Epithelial cell of umbilical artery (primary cell): ENCODE results near the gene HNRNPCL4. TPM values are rescaled to one million over a fixed set of nuclear protein-coding genes. Genes with fewer than 3 reads are reported as not detected.

Experiments used
- total RNA-seq: library from RNA; depleted of rRNA; stranded (reverse); fragments of >200 nt; gene quantifications from 2 replicates; pipeline ENCODE4 v1.2.3, GENCODE V29; 2014

Gene HNRNPCL4
- total RNA-seq: not detected in 2 replicates

DNA sequence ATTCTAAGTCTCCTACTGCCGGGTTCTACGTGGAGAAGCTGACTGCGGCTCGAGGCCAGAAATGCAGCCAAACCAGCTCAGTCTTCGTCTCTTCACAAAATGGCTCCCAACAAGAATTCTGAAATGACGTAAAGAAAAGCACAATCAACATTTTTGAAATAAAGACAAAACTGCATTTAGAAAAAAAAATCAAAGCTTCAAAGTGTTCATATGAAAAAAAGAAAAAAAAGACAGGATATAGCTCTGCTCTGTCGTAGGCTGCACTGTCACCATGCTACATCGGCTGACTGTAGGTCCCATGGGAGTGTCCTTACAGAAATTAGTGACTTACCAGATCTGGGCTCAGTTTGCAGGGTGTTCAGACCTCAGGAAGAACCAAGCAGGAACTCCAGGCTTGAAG, at the start of gene HNRNPCL4:
TSS of gene HNRNPCL4 (minus strand) at position 101 of the 400 bp plus-strand sequence. CDS start 164 bp downstream, outside the sequence.

DNA sequence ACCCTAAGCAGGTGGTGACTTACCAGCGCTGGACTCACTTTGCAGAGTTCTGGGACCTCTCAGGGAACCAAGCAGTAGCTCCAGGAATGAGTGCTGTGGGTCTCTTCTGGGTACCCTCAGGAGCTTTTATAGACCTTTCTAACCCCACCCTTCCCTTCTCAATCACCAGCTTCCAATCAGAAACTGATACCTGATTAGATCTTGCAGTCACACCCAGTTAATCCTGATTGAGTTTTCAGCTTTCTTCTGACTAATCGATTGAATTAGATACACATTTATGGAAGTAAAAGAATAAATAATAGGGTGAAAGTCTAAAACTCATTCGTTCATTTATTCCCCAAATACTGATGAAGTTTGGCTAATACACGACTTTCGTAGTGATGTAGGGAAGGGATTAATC, 35.9 kb upstream of the HNRNPCL4 start, which contains the start of gene PRAMEF13:
TSS of gene PRAMEF13 (minus strand) at position 101 of the 400 bp plus-strand sequence. CDS start 1,820 bp downstream, outside the sequence.

DNA sequence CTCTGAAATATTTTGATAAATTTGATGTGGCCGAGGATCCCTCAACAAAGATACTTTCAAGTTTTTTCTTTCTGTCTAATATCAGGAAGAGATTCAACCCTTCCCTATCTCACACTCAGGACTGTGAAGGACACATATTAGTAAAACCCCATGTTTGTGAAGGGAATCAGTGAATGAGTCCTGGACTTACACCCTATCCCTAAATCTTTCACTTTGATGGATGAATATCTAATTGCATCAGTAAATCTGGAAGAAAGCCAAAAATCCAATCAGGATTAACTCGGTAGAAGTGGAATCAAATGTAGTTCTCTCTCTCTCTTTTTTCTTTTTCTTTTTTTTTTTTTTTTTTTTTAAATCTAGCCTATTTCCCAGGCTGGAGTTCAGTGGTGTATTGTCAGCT, 6.1 kb upstream of the HNRNPCL4 start, which contains the start of gene PRAMEF9:
TSS of gene PRAMEF9 (plus strand) at position 301 of the 400 bp plus-strand sequence. CDS start 3,433 bp downstream, outside the sequence.

DNA sequence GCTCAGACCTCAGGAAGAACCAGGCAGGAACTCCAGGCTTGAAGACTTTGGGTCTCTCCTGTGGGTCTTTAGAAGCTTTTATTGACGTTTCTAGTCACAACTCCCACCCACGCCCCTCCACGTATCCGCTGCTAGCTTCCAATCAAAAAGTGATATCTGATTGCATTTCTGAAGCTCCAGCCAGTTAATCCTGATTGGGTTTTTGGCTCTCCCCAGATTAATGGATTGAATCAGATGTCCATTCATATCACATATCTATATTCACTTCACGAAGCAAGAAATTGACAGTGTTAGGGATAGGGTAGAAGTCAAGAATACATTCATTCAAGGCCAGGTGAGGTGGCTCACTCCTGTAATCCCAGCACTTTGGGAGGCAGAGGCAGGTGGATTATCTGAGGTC, 9.5 kb downstream of the HNRNPCL4 start, which contains the start of gene PRAMEF26:
TSS of gene PRAMEF26 (minus strand) at position 101 of the 400 bp plus-strand sequence. CDS start 2,914 bp downstream, outside the sequence.

DNA sequence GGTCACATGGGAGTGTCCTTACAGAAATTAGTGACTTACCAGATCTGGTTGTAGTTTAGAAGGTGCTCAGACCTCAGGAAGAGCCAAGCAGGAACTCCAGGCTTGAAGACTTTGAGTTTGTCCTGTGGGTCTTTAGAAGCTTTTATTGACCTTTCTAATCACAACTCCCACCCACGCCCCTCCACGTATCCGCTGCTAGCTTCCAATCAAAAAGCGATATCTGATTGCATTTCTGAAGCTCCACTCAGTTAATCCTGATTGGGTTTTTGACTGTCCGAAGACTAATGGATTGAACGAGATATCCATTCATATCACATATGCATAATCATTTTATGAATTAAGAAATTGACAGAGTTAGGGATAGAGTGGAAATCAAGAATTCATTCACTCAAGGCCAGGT, 48.7 kb downstream of the HNRNPCL4 start, which contains the start of gene HNRNPCL2:
TSS of gene HNRNPCL2 (minus strand) at position 101 of the 400 bp plus-strand sequence. CDS start 454 bp downstream, outside the sequence.

Other genes starting within 250 kb of the HNRNPCL4 start
- not detected in 2 replicates for gene PRAMEF7, start 249.0 kb downstream of the HNRNPCL4 start, total RNA-seq
- not detected in 2 replicates for gene PRAMEF6, start 218.1 kb downstream of the HNRNPCL4 start, total RNA-seq
- not detected in 2 replicates for gene PRAMEF27, start 109.1 kb downstream of the HNRNPCL4 start, total RNA-seq
- not detected in 2 replicates for gene HNRNPCL3, start 104.9 kb downstream of the HNRNPCL4 start, total RNA-seq
- gene PRAMEF25, start 94.9 kb downstream of the HNRNPCL4 start, total RNA-seq: not detected in 2 replicates
- not detected in 2 replicates for gene HNRNPCL2, start 48.8 kb downstream of the HNRNPCL4 start, total RNA-seq
- gene PRAMEF26, start 9.6 kb downstream of the HNRNPCL4 start, total RNA-seq: not detected in 2 replicates
- gene PRAMEF9, start 6.2 kb upstream of the HNRNPCL4 start, total RNA-seq: not detected in 2 replicates
- not detected in 2 replicates for gene PRAMEF13, start 35.8 kb upstream of the HNRNPCL4 start, total RNA-seq
- not detected in 2 replicates for gene PRAMEF18, start 60.5 kb upstream of the HNRNPCL4 start, total RNA-seq
- gene PRAMEF5, start 88.6 kb upstream of the HNRNPCL4 start, total RNA-seq: not detected in 2 replicates
- gene PRAMEF8, start 119.5 kb upstream of the HNRNPCL4 start, total RNA-seq: not detected in 2 replicates
- gene PRAMEF33, start 137.9 kb upstream of the HNRNPCL4 start, total RNA-seq: not detected in 2 replicates
- not detected in 2 replicates for gene PRAMEF15, start 149.9 kb upstream of the HNRNPCL4 start, total RNA-seq
- gene PRAMEF14, start 181.5 kb upstream of the HNRNPCL4 start, total RNA-seq: not detected in 2 replicates
- gene PRAMEF19, start 206.3 kb upstream of the HNRNPCL4 start, total RNA-seq: not detected in 2 replicates
- not detected in 2 replicates for gene PRAMEF17, start 224.0 kb upstream of the HNRNPCL4 start, total RNA-seq
- gene PRAMEF20, start 244.8 kb upstream of the HNRNPCL4 start, total RNA-seq: not detected in 2 replicates